Sigmoid colon (tissue), 7 donors: Measurements from ENCODE around the gene BEST3. TPM values are rescaled to one million over a fixed set of nuclear protein-coding genes. Genes with fewer than 3 reads are reported as not detected.
"Not testable (repeated sequence)": the region's sequence is repeated elsewhere in the genome, so short reads cannot be mapped to it uniquely, and the experiment has no call there.

Source experiments
- DNase-seq: peaks from one replicate; pipeline ENCODE4 v3.0.0-alpha.2; 2019
- H3K27ac ChIP-seq, 4 donors: fragments of 200-600 bp; sonication (generic); one replicate each; pipeline ENCODE4 v1.5.1; 2016 to 2019; ENCODE audit warnings: mild to moderate bottlenecking in 1 of 4
- H3K27me3 ChIP-seq, 3 donors: fragments of 200-600 bp; sonication (generic); one replicate each; pipeline ENCODE4 v1.5.1; 2019; ENCODE audit warnings: mild to moderate bottlenecking in 1 of 3
- H3K36me3 ChIP-seq, 4 donors: fragments of 200-600 bp; sonication (generic); one replicate each; pipeline ENCODE4 v1.5.1; 2016 to 2019
- H3K4me1 ChIP-seq, 4 donors: fragments of 200-600 bp; sonication (generic); one replicate each; pipeline ENCODE4 v1.5.1; 2017 to 2019
- H3K4me3 ChIP-seq, 4 donors: fragments of 200-600 bp; sonication (generic); one replicate each; pipeline ENCODE4 v1.5.1; 2017 to 2019; ENCODE audit warnings: mild to moderate bottlenecking in 2 of 4, moderate library complexity in 1 of 4
- H3K9me3 ChIP-seq, 4 donors: fragments of 200-600 bp in 3 of 4; sonication (generic) in 3 of 4; one replicate each; pipeline versions ENCODE4 v1.5.1 to v1.6.1; 2013 to 2019
- EP300 ChIP-seq, 4 donors: sonication (generic); formaldehyde crosslinking; IDR thresholded peaks; one replicate each; pipeline ENCODE4 v1.6.1; 2017; ENCODE audit warnings: antibody characterized with exemption in 4 of 4
- POLR2A ChIP-seq, 2 donors: fragments of 450-650 bp; IDR thresholded peaks; one replicate each; pipeline ENCODE4 v1.6.1; 2016; ENCODE audit warnings: antibody characterized with exemption in 2 of 2, mild to moderate bottlenecking in 2 of 2, moderate library complexity in 2 of 2
- POLR2AphosphoS5 ChIP-seq, 4 donors: sonication (generic); formaldehyde crosslinking; IDR thresholded peaks; one replicate each; pipeline ENCODE4 v1.6.1; 2017; ENCODE audit warnings: antibody characterized with exemption in 4 of 4
- WGBS, 2 donors: extraction: QIAGEN DNeasy Blood & Tissue Kit; methylation state at CpG; one replicate each; pipeline ENCODE4 v1.1.7; 2013; 5-methylcytosine and 5-hydroxymethylcytosine counted together
- intact Hi-C: fragments of 100-400 bp; cut with DNase I; formaldehyde crosslinking; loops from one replicate; pipeline ENCODE4 v1.15.1; 2023
- polyA plus RNA-seq, 3 donors: library from polyadenylated mRNA; stranded (reverse); fragments of 200-250 nt; gene quantifications; one replicate each; pipeline ENCODE4 v1.2.3, GENCODE V29; 2013
- total RNA-seq, 4 donors: library from RNA; depleted of rRNA; stranded (reverse); fragments of >200 nt; gene quantifications; one replicate each; pipeline ENCODE4 v1.1.0, GENCODE V29; 2016
- TF ChIP-seq, protein P1 (sequence below), 4 experiments: fragments of 450-650 bp in 3 of 4; fragments of 200-600 bp in 1 of 4; IDR thresholded peaks; one replicate each; pipeline ENCODE4 v1.5.1; 2016 to 2019; ENCODE audit warnings: antibody characterized with exemption in 4 of 4, mild to moderate bottlenecking in 3 of 4, moderate library complexity in 2 of 4
- donor health status: healthy with polysubstance abuse.
- donor health status: Bipolar disorder and iron deficiency.
- donor health status: healthy.

BEST3 gene
- total and polyA plus RNA-seq, 7 donors = not detected

DNA sequence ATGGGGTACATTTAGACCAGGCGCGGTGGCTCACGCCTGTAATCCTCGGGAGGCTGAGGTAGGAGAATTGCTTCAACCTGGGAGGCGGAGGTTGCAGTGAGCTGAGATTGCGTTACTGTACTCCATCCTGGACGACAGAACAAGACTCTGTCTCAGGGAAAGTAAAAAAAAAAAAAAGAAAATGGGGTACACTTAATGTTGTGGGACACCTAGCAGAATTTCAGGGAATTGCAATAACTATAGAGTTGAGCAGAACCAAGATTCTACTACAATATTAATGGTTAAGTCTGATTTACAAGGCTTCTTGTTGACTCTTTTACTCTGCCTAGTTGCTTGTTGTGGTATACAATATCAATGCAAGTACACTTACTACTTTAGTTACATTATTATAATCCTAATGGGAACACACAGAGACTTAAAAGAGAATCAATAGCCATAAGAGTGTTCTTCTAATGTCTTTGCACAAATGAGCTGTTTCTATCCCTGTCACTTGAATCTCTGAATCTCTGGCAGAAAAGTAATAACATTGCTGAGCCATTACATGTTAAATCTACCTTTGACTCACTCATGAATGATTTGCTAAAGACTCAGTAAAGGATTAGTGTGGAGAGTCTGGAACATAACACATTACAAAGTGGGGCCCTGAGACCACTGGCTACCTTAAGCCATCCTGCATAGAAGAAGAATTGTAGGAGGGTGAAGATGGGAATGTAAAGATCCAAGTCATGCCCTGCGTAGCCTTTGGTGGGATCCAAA lies 22.7 kb downstream of the BEST3 start:
- H3K27ac ChIP-seq = no peak overlapping the region
- no peak for TF ChIP-seq EP300 (IDR thresholded peaks at IDR 0.05)
- TF ChIP-seq, protein P1, sequence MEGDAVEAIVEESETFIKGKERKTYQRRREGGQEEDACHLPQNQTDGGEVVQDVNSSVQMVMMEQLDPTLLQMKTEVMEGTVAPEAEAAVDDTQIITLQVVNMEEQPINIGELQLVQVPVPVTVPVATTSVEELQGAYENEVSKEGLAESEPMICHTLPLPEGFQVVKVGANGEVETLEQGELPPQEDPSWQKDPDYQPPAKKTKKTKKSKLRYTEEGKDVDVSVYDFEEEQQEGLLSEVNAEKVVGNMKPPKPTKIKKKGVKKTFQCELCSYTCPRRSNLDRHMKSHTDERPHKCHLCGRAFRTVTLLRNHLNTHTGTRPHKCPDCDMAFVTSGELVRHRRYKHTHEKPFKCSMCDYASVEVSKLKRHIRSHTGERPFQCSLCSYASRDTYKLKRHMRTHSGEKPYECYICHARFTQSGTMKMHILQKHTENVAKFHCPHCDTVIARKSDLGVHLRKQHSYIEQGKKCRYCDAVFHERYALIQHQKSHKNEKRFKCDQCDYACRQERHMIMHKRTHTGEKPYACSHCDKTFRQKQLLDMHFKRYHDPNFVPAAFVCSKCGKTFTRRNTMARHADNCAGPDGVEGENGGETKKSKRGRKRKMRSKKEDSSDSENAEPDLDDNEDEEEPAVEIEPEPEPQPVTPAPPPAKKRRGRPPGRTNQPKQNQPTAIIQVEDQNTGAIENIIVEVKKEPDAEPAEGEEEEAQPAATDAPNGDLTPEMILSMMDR (IDR thresholded peaks at IDR 0.05) = no peak
- no peak for TF ChIP-seq POLR2AphosphoS5 (IDR thresholded peaks at IDR 0.05)
- TF ChIP-seq POLR2A (IDR thresholded peaks at IDR 0.05) = no peak
- no peaks in the 10 kb centered on the region for H3K36me3 ChIP-seq
- no peak overlapping the region for H3K4me3 ChIP-seq
- intact Hi-C loops = no loop called here
- no peaks in the 10 kb centered on the region for H3K4me1 ChIP-seq
- H3K27me3 ChIP-seq = no peaks in the 10 kb centered on the region
- H3K9me3 ChIP-seq = no peaks in the 10 kb centered on the region
- DNase-seq = no peak
- WGBS, 2 donors = 92 to 94% methylated on average over 8 of the region's 8 CpGs

DNA sequence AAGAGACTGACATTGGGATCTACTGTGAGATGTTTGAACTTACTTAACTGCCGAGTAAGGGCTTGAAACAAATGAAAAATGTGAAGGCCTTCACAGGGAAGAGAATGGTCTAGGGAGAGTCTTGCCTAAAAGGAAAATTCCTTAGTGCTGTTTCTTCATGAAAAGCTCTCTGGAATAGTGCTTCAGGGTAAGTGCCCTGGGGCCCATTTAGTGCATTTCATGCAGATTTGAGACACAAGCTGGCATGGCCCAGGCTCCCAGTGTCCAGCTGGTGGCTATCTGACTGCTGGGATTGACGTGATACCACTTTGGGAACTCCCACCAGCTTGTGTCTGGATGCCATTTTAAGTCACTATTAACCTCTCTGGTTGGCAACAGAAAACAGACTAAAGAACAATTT lies 26.9 kb downstream of the BEST3 start:
- H3K36me3 ChIP-seq = no peaks in the 10 kb centered on the region
- no peak overlapping the region for H3K4me3 ChIP-seq
- H3K9me3 ChIP-seq = no peaks in the 10 kb centered on the region
- intact Hi-C loops = no loop called here
- 77 to 85% methylated on average over 2 of the region's 2 CpGs for WGBS, 2 donors
- DNase-seq = no peak
- no peaks in the 10 kb centered on the region for H3K27me3 ChIP-seq
- H3K4me1 ChIP-seq = no peaks in the 10 kb centered on the region
- TF ChIP-seq POLR2A (IDR thresholded peaks at IDR 0.05) (no peak), EP300 (IDR thresholded peaks at IDR 0.05) (no peak)
- TF ChIP-seq, protein P1 (IDR thresholded peaks at IDR 0.05) = no peak
- no peak overlapping the region for H3K27ac ChIP-seq

DNA sequence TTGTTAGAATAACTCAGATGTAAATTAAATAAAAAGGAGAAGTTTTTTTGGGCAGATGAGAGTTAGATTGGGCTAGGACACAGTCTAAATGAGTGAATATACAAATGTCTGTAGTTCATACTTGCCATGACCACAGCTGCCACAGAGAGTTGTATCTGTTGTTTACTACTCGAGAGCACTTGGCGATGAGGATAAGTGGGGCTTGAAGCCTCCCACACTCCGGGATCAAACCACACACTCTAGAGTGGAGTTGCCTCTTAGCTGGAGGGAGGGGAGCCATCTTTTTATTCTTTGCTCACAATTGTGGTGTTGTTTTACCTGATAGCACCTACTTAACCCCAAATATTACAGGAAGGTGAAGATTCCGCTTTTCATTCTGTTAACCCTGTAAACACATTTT lies 27.5 kb downstream of the BEST3 start:
- Histone ChIP-seq H3K27me3 (no peaks in the 10 kb centered on the region), H3K4me3 (no peak overlapping the region), H3K9me3 (no peaks in the 10 kb centered on the region), H3K4me1 (no peaks in the 10 kb centered on the region), H3K36me3 (no peaks in the 10 kb centered on the region), H3K27ac (no peak overlapping the region)
- DNase-seq = no peak
- no peak for TF ChIP-seq POLR2A (IDR thresholded peaks at IDR 0.05)
- TF ChIP-seq POLR2AphosphoS5 (IDR thresholded peaks at IDR 0.05) = no peak
- TF ChIP-seq, protein P1 (IDR thresholded peaks at IDR 0.05) = no peak
- TF ChIP-seq EP300 (IDR thresholded peaks at IDR 0.05) = no peak
- intact Hi-C loops = no loop called here
- 86 to 91% methylated on average over 4 of the region's 4 CpGs for WGBS, 2 donors

DNA sequence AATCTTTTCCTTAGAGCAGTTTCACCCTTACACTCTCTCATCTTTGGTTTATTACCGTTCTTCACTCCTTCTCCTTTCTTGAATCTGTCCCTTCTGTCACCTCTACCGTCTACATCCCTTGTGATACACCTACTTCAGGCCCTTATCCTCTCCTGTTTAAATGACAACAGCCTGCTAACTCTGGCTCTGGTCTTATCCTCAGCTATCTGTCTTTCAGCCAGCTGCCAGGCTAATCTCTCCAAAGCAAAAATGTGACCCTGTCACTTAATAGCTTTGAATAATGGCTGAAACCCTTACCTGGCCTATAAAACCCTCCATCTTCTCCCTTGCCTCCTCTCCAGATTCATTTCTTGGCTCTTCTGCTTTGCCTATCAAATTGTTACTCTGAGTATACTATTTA lies 32.3 kb downstream of the BEST3 start:
- Histone ChIP-seq H3K27ac (no peak overlapping the region), H3K27me3 (no peaks in the 10 kb centered on the region), H3K4me3 (no peak overlapping the region), H3K4me1 (no peaks in the 10 kb centered on the region), H3K36me3 (no peaks in the 10 kb centered on the region), H3K9me3 (no peaks in the 10 kb centered on the region)
- no peak for TF ChIP-seq EP300 (IDR thresholded peaks at IDR 0.05)
- TF ChIP-seq POLR2A (IDR thresholded peaks at IDR 0.05) = no peak
- TF ChIP-seq, protein P1 (IDR thresholded peaks at IDR 0.05) = no peak
- no peak for TF ChIP-seq POLR2AphosphoS5 (IDR thresholded peaks at IDR 0.05)
- DNase-seq = no peak
- intact Hi-C loops = no loop called here
- WGBS, 2 donors = 78 to 87% methylated on average over 2 of the region's 2 CpGs

DNA sequence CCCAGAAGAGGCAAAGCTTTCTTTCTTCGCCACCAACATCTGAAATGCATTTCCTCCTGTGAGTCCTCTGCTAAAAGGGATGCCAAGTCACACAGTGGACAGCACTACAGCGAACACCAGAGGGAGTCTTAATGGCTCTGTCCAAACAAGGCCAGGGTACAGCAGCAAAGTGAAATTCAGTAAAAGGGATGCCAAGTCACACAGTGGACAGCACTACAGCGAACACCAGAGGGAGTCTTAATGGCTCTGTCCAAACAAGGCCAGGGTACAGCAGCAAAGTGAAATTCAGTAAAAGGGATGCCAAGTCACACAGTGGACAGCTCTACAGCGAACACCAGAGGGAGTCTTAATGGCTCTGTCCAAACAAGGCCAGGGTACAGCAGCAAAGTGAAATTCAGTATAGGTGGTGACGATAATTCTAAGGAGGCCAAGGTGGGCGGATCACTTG lies 34.1 kb downstream of the BEST3 start:
- H3K27me3 ChIP-seq, H3K4me1 ChIP-seq, DNase-seq, H3K4me3 ChIP-seq, H3K9me3 ChIP-seq, intact Hi-C loops, H3K27ac ChIP-seq, H3K36me3 ChIP-seq: not testable (repeated sequence)
- WGBS, 2 donors = 55 to 79% methylated on average over 6 of the region's 6 CpGs
